WTC11 (cell line): ENCODE data around the gene IKBKG.

Source experiments
- ATF1 ChIP-seq: sonication (generic); formaldehyde crosslinking; IDR thresholded peaks from 2 replicates; pipeline ENCODE4 v1.8.1; 2023; ENCODE audit warnings: mild to moderate bottlenecking, moderate library complexity, missing genetic modification reagents
- CTCF ChIP-seq: fragments of 200-600 bp; IDR thresholded peaks from 2 replicates; pipeline ENCODE4 v1.8.0; 2022; ENCODE audit warnings: antibody characterized with exemption
- IRF2 ChIP-seq: sonication (generic); formaldehyde crosslinking; IDR thresholded peaks from 2 replicates; pipeline ENCODE4 v1.8.0; 2022; ENCODE audit warnings: low read depth, missing genetic modification reagents, borderline replicate concordance
- MXD4 ChIP-seq: fragments of 250-450 bp; sonication (Bioruptor Pico); IDR thresholded peaks from 2 replicates; pipeline ENCODE4 v1.8.0; 2021; ENCODE audit warnings: mild to moderate bottlenecking, moderate library complexity, borderline replicate concordance
- SP1 ChIP-seq: sonication (generic); formaldehyde crosslinking; conservative IDR thresholded peaks from 2 replicates; pipeline ENCODE4 v1.8.1; 2022; ENCODE audit warnings: missing genetic modification reagents
- TEAD4 ChIP-seq: sonication (generic); formaldehyde crosslinking; IDR thresholded peaks from 2 replicates; pipeline ENCODE4 v1.8.0; 2022; ENCODE audit warnings: mild to moderate bottlenecking, missing genetic modification reagents

GRCh38 chrX:154511761-154512160 lies 35.7 kb upstream of the IKBKG start:
- TF ChIP-seq ATF1 (CRISPR knock-in tag) (no peak), TEAD4 (CRISPR knock-in tag) (no peak), CTCF (no peak), IRF2 (CRISPR knock-in tag) (no peak), SP1 (no peak), MXD4 (CRISPR knock-in tag) (no peak)
